K562 (cell line): ENCODE measurements around the gene PLD3. TPM values are rescaled to one million over a fixed set of nuclear protein-coding genes. Genes with fewer than 3 reads are reported as not detected.

Experiments
- ATAC-seq: fragments of 200-7000 bp; cut with Tn5 transposase; 3 replicates; pipeline ENCODE4 v1.9.1; 2020; ENCODE audit warnings: moderate library complexity
- BruUV-seq: library from RNA; stranded (reverse); fragments of 400-500 nt; replicated peaks from 2 replicates; lab custom pipeline; 2021; lab: Mats Ljungman, UMichigan
- CTCF ChIA-PET: fragments of 300-600 bp; formaldehyde crosslinking; extraction: SDS; loops from one replicate; lab custom pipeline; 2021; ENCODE audit warnings: low intra/inter-chr PET ratio; lab: Yijun Ruan, JAX
- POLR2A ChIA-PET: fragments of 300-600, 350-650 bp; sonication (Branson Sonifier 250); formaldehyde crosslinking; extraction: SDS; loops from one replicate; lab custom pipeline; 2021; ENCODE audit warnings: antibody characterized with exemption, inconsistent platforms; lab: Yijun Ruan, JAX
- DNase-seq, 4 experiments: peaks; one replicate each; pipeline versions ENCODE4 v3.0.0 to v3.0.0-alpha.2; 2011 to 2018; ENCODE audit warnings: low spot score in 3 of 4, mixed read lengths in 3 of 4; ENCODE audit errors: extremely low read depth in 1 of 4
- FAIRE-seq: peaks from 2 replicates; lab custom pipeline; 2011; peaks lifted over from hg19 to GRCh38; lab: Jason Lieb, UNC
- H2AFZ ChIP-seq: 2 replicates; pipeline ENCODE4 v1.6.0; 2011; ENCODE audit warnings: low read depth, low read length, control low read depth, inconsistent platforms
- H3K27ac ChIP-seq: fragments of 200-600 bp; 3 replicates; pipeline ENCODE4 v1.8.0; 2011; ENCODE audit warnings: low read depth, mild to moderate bottlenecking, control low read depth, inconsistent platforms, low read length, moderate library complexity, mixed read lengths; ENCODE audit errors: extremely low read depth
- H3K27me3 ChIP-seq, 2 experiments: fragments of 300-600 bp in 1 of 2; 2 replicates in 1 of 2; 3 replicates in 1 of 2; pipeline versions ENCODE4 v1.6.0 to v1.8.0; 2011; ENCODE audit warnings: inconsistent platforms in 2 of 2, low read length in 2 of 2, mild to moderate bottlenecking in 1 of 2, mixed read lengths in 1 of 2, moderate library complexity in 1 of 2; ENCODE audit not compliant: control insufficient read depth in 2 of 2, insufficient read depth in 2 of 2
- H3K36me3 ChIP-seq: fragments of 300-600 bp; 3 replicates; pipeline ENCODE4 v1.8.0; 2011; ENCODE audit warnings: mild to moderate bottlenecking, low read length, inconsistent platforms; ENCODE audit not compliant: control insufficient read depth, insufficient read depth
- H3K4me1 ChIP-seq, 2 experiments: fragments of 200-600 bp in 1 of 2; replicated peaks in 1 of 2; 2 replicates in 1 of 2; 3 replicates in 1 of 2; pipeline versions ENCODE4 v1.5.1 to v1.8.0; 2011; ENCODE audit warnings: inconsistent platforms in 2 of 2, low read length in 2 of 2, mild to moderate bottlenecking in 1 of 2, mixed read lengths in 1 of 2, moderate library complexity in 1 of 2; ENCODE audit not compliant: control insufficient read depth in 2 of 2, insufficient read depth in 2 of 2
- H3K4me2 ChIP-seq: 2 replicates; pipeline ENCODE4 v1.6.1; 2011; ENCODE audit warnings: low read length, control low read depth, inconsistent platforms, mixed read lengths; ENCODE audit not compliant: insufficient read depth
- H3K4me3 ChIP-seq: fragments of 200-600 bp; sonication (generic), shearing (Covaris generic); 2 replicates; pipeline ENCODE4 v1.5.1; 2016; ENCODE audit warnings: control low read depth, inconsistent platforms
- H3K79me2 ChIP-seq: fragments of 200-600 bp; 3 replicates; pipeline ENCODE4 v1.8.0; 2011; ENCODE audit warnings: low read length, inconsistent platforms; ENCODE audit not compliant: control insufficient read depth, insufficient read depth
- H3K9ac ChIP-seq, 2 experiments: 2 replicates each; pipeline versions ENCODE4 v1.6.0 to v1.6.1; 2011; ENCODE audit warnings: low read depth in 2 of 2, low read length in 2 of 2, control low read depth in 1 of 2, inconsistent platforms in 1 of 2, mild to moderate bottlenecking in 1 of 2, mixed read lengths in 1 of 2; ENCODE audit not compliant: insufficient read depth in 1 of 2
- H3K9me1 ChIP-seq: one replicate; pipeline ENCODE4 v1.6.0; 2011; ENCODE audit warnings: inconsistent platforms, mild to moderate bottlenecking, low read length, moderate library complexity; ENCODE audit not compliant: control insufficient read depth, insufficient read depth
- H3K9me3 ChIP-seq: replicated peaks from 2 replicates; pipeline ENCODE4 v1.5.1; 2011; ENCODE audit warnings: low read depth, low read length, inconsistent platforms; ENCODE audit not compliant: control insufficient read depth, insufficient read depth
- H4K20me1 ChIP-seq: replicated peaks from 2 replicates; pipeline ENCODE4 v1.6.1; 2011; ENCODE audit warnings: low read length, inconsistent platforms, mixed read lengths; ENCODE audit not compliant: control insufficient read depth, insufficient read depth
- BACH1 ChIP-seq: fragments of 200-800 bp; sonication (Bioruptor generic); IDR thresholded peaks from 2 replicates; pipeline ENCODE4 v1.6.1; 2016; ENCODE audit warnings: missing genetic modification characterization, missing compliant biosample characterization
- FOXA1 ChIP-seq: fragments of 450-650 bp; IDR thresholded peaks from 2 replicates; pipeline ENCODE4 v1.6.1; 2016; ENCODE audit warnings: mild to moderate bottlenecking, borderline replicate concordance
- GABPB1 ChIP-seq: sonication (generic); formaldehyde crosslinking; IDR thresholded peaks from 2 replicates; pipeline ENCODE4 v1.8.0; 2022; ENCODE audit warnings: mild to moderate bottlenecking, missing genetic modification reagents
- KDM4B ChIP-seq, 2 experiments: fragments of 450-650 bp in 1 of 2; sonication (generic) in 1 of 2; IDR thresholded peaks; 2 replicates each; pipeline ENCODE4 v1.6.1; 2016 to 2017; ENCODE audit warnings: borderline replicate concordance in 2 of 2, antibody characterized with exemption in 1 of 2, low read depth in 1 of 2, mild to moderate bottlenecking in 1 of 2
- MCM7 ChIP-seq, 2 experiments: fragments of 450-650 bp; IDR thresholded peaks; 2 replicates each; pipeline ENCODE4 v1.6.1; 2016 to 2018
- NBN ChIP-seq: fragments of 450-650 bp; IDR thresholded peaks from 2 replicates; pipeline ENCODE4 v1.6.1; 2016; ENCODE audit warnings: low read depth, mild to moderate bottlenecking
- NFRKB ChIP-seq: fragments of 450-650 bp; IDR thresholded peaks from 2 replicates; pipeline ENCODE4 v1.6.1; 2016; ENCODE audit warnings: low read depth
- RBM14 ChIP-seq: fragments of 200-400 bp; formaldehyde crosslinking; IDR thresholded peaks from 2 replicates; pipeline ENCODE4 v1.6.1; 2018; ENCODE audit warnings: low read depth, mild to moderate bottlenecking, low read length, moderate library complexity, borderline replicate concordance; ENCODE audit not compliant: insufficient read depth
- SMARCC2 ChIP-seq: fragments of 450-650 bp; IDR thresholded peaks from 2 replicates; pipeline ENCODE4 v1.6.1; 2017; ENCODE audit warnings: antibody characterized with exemption, moderate library complexity, mild to moderate bottlenecking, low read depth
- TOE1 ChIP-seq, 2 experiments: fragments of 450-650 bp in 1 of 2; sonication (generic) in 1 of 2; formaldehyde crosslinking in 1 of 2; IDR thresholded peaks; 2 replicates each; pipeline versions ENCODE4 v1.7.1 to v1.8.0; 2016 to 2022; ENCODE audit warnings: borderline replicate concordance in 2 of 2, mild to moderate bottlenecking in 2 of 2, antibody characterized with exemption in 1 of 2, inconsistent platforms in 1 of 2, low read depth in 1 of 2, missing genetic modification reagents in 1 of 2, moderate library complexity in 1 of 2
- ZNF165 ChIP-seq: fragments of 250-450 bp; sonication (Bioruptor Pico); IDR thresholded peaks from 2 replicates; pipeline ENCODE4 v1.4.0; 2020; ENCODE audit warnings: borderline replicate concordance
- ZNF740 ChIP-seq, 3 experiments: fragments of 200-800 bp in 1 of 3; sonication (Bioruptor generic) in 1 of 3; sonication (generic) in 1 of 3; formaldehyde crosslinking in 1 of 3; IDR thresholded peaks; 2 replicates each; pipeline versions ENCODE4 v1.6.1 to v1.8.0; 2016 to 2022; ENCODE audit warnings: mild to moderate bottlenecking in 2 of 3, missing compliant biosample characterization in 2 of 3, missing genetic modification characterization in 2 of 3, missing genetic modification reagents in 1 of 3
- ZNF77 ChIP-seq: fragments of 250-450 bp; sonication (Bioruptor Pico); IDR thresholded peaks from 2 replicates; pipeline ENCODE4 v1.5.0; 2020
- WGBS: fragments of 100-300 bp; shearing (Covaris generic); methylation state at CpG from one replicate; pipeline ENCODE4 v1.1.6; 2016; ENCODE audit warnings: low coverage, mixed read lengths; ENCODE audit not compliant: insufficient coverage; ENCODE audit errors: missing lambda C conversion rate; 5-methylcytosine and 5-hydroxymethylcytosine counted together
- in situ Hi-C: fragments of 300-500 bp; cut with MboI; formaldehyde crosslinking; loops from 4 replicates; pipeline ENCODE4 v1.15.0; 2018; ENCODE audit warnings: inconsistent platforms, mixed read lengths
- intact Hi-C: fragments of 100-400 bp; cut with micrococcal nuclease; formaldehyde crosslinking; loops from 2 replicates; pipeline ENCODE4 v1.14.2; 2022
- polyA plus RNA-seq, 8 experiments: library from polyadenylated mRNA; depleted of rRNA in 4 of 8; stranded (reverse) in 5 of 8; unstranded in 3 of 8; fragments of >200 nt; fragmentation: Nextera tagmentation in 2 of 8; fragmentation: Illumina TruSeq in 1 of 8; extraction: Ambion mirVana in 2 of 8; extraction: Trizol in 1 of 8; gene quantifications; 2 replicates each; pipeline versions ENCODE4 v1.2.1 to v1.2.3, GENCODE V29; 2011 to 2014; ENCODE audit warnings: inconsistent platforms in 1 of 8, missing spikeins in 1 of 8
- total RNA-seq, 7 experiments: library from RNA; depleted of rRNA in 6 of 7; stranded (reverse); fragments of >200 nt in 6 of 7; fragmentation: Illumina TruSeq in 2 of 7; extraction: Trizol in 2 of 7; gene quantifications; 2 replicates each; pipeline versions ENCODE4 v1.2.1 to v1.2.3, GENCODE V29; 2011 to 2021; ENCODE audit warnings: low replicate concordance in 1 of 7
- TF ChIP-seq, protein P1 (sequence below): sonication (generic); formaldehyde crosslinking; IDR thresholded peaks from 2 replicates; pipeline ENCODE4 v1.8.0; 2023; ENCODE audit warnings: missing genetic modification reagents, mild to moderate bottlenecking, borderline replicate concordance

Gene PLD3
- total and polyA plus RNA-seq, 9 of the 15 experiments (the other 6 are each of a cell fraction or from before 2014, with no cell fraction given) = 2.3 to 128 (median 72.7) TPM

- in situ Hi-C loops (no loop called here), intact Hi-C loops (no loop called here)
- DNase-seq (peak; percentile 19 to 56 (median 22)), FAIRE-seq (no peak), ATAC-seq (no peak)
- Histone ChIP-seq H3K9ac (peak overlapping the region; percentile 79 to 91), H3K9me1 (no peaks in the 10 kb centered on the region), H3K4me1 (peaks cover 9 to 37% of the 10 kb centered on the region in 2 experiments; a peak in 4 of 5 replicates), H3K4me3 (peak overlapping the region; percentile 80), H3K27ac (peak overlapping the region; percentile 90), H3K4me2 (peak overlapping the region; percentile 99), H3K27me3 (no peaks in the 10 kb centered on the region), H3K79me2 (peaks cover 41% of the 10 kb centered on the region), H4K20me1 (no peaks in the 10 kb centered on the region), H3K9me3 (no peaks in the 10 kb centered on the region), H2AFZ (peak overlapping the region; percentile 83), H3K36me3 (peaks cover 13% of the 10 kb centered on the region; the same call in 2 of the 3 replicates)
- POLR2A ChIA-PET = interaction anchor here (0.8 to 5.7 kb wide), 8 partner anchors 9 to 99 kb away, joined by 3 to 34 read pairs (median 3); no protein-coding TSS in a partner anchor
- no TSS peak for BruUV-seq
- CTCF ChIA-PET = interaction anchor here (0.6 kb wide), 1 partner anchor 138 kb away, joined by 6 read pairs; no protein-coding TSS in a partner anchor
- WGBS = 2% methylated on average over 19 of the region's 28 CpGs
- no peak for TF ChIP-seq KDM4B (IDR thresholded peaks at IDR 0.05; ENCODE audit: borderline replicate concordance in 2 of 2, low read depth in 1 of 2)
- peak; percentile 34 for TF ChIP-seq NFRKB
- no peak for TF ChIP-seq ZNF740 (CRISPR knock-in tag; IDR thresholded peaks at IDR 0.05)
- TF ChIP-seq ZNF740 (tag; IDR thresholded peaks at IDR 0.05) = 0 out of 4 replicates have a peak, but pooled peaks of 1 of the 2 experiments have one; percentile 25
- no peak for TF ChIP-seq MCM7 (IDR thresholded peaks at IDR 0.05)
- no peak for TF ChIP-seq RBM14
- no peak for TF ChIP-seq ZNF165
- no peak for TF ChIP-seq GABPB1 (CRISPR knock-in tag)
- no peak for TF ChIP-seq ZNF77 (CRISPR knock-in tag)
- no peak for TF ChIP-seq BACH1 (tag)
- TF ChIP-seq, protein P1, sequence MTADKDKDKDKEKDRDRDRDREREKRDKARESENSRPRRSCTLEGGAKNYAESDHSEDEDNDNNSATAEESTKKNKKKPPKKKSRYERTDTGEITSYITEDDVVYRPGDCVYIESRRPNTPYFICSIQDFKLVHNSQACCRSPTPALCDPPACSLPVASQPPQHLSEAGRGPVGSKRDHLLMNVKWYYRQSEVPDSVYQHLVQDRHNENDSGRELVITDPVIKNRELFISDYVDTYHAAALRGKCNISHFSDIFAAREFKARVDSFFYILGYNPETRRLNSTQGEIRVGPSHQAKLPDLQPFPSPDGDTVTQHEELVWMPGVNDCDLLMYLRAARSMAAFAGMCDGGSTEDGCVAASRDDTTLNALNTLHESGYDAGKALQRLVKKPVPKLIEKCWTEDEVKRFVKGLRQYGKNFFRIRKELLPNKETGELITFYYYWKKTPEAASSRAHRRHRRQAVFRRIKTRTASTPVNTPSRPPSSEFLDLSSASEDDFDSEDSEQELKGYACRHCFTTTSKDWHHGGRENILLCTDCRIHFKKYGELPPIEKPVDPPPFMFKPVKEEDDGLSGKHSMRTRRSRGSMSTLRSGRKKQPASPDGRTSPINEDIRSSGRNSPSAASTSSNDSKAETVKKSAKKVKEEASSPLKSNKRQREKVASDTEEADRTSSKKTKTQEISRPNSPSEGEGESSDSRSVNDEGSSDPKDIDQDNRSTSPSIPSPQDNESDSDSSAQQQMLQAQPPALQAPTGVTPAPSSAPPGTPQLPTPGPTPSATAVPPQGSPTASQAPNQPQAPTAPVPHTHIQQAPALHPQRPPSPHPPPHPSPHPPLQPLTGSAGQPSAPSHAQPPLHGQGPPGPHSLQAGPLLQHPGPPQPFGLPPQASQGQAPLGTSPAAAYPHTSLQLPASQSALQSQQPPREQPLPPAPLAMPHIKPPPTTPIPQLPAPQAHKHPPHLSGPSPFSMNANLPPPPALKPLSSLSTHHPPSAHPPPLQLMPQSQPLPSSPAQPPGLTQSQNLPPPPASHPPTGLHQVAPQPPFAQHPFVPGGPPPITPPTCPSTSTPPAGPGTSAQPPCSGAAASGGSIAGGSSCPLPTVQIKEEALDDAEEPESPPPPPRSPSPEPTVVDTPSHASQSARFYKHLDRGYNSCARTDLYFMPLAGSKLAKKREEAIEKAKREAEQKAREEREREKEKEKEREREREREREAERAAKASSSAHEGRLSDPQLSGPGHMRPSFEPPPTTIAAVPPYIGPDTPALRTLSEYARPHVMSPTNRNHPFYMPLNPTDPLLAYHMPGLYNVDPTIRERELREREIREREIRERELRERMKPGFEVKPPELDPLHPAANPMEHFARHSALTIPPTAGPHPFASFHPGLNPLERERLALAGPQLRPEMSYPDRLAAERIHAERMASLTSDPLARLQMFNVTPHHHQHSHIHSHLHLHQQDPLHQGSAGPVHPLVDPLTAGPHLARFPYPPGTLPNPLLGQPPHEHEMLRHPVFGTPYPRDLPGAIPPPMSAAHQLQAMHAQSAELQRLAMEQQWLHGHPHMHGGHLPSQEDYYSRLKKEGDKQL (CRISPR knock-in tag) = no peak
- 0 out of 2 replicates have a peak, but pooled peaks have one; percentile 27 for TF ChIP-seq NBN
- TF ChIP-seq FOXA1 = no peak
- TF ChIP-seq SMARCC2 = peak; percentile 24; the same call in 1 of the 2 replicates
- no peak for TF ChIP-seq TOE1 (IDR thresholded peaks at IDR 0.05; ENCODE audit: borderline replicate concordance)
- TF ChIP-seq TOE1 (CRISPR knock-in tag; IDR thresholded peaks at IDR 0.05; ENCODE audit: borderline replicate concordance, low read depth) = no peak
These were observed 76.3 kb downstream of the PLD3 start for GRCh38 chr19:40424637-40425449.
